Measurements from ENCODE around the gene SLC25A13. TPM values are rescaled to one million over a fixed set of nuclear protein-coding genes. Genes with fewer than 3 reads are reported as not detected.

The SLC25A13 gene
- total RNA-seq, 1 experiment from 2014 or later = 80.1 TPM

DNA sequence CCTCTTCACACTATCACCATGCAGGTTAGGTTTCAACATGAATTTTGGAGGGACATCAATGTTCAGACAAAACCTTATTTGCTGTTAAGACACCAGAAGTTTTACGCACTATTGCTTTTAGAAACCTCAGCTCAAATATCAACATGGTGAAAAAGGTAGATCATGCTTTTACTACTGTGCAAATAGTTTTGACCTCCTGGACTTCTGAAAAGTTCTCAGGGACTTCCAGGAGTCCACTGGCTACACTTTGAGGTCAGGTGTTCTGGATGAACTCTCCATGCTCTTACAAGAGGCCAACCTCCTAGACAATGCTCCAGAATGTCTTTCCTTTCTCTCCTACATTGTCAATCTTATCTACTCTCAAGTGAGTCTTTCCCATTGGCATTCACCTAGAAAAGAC lies 55.9 kb downstream of the SLC25A13 start:
- no peak overlapping the region for H3K4me3 ChIP-seq (ENCODE audit: insufficient read depth, low read depth, low read length)
- H3K27me3 ChIP-seq (ENCODE audit: control insufficient read depth, insufficient read depth, low read length) = no peaks in the 10 kb centered on the region
- no peak for DNase-seq
- H3K36me3 ChIP-seq (replicated peaks; ENCODE audit: control insufficient read depth, insufficient read depth, low read length) = no peaks in the 10 kb centered on the region

DNA sequence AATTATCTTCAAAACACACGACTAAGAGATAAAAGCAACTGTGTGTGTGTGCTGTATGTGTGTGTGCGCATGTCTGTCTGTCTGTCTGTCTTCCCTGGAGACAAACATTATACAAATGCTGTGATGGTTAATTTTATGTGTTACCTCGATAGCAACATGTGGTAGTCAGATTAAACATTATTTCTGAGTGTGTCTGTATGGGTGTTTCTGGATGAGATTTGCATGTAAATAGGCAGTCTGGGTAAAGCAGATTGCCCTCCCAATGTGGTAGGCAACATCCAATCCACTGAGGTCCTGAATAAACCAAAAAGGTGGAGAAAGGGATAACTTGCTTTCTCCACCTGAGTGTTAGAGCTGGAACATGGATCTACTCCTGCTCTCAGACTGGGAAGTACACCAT lies 67.9 kb downstream of the SLC25A13 start:
- no peak for DNase-seq
- no peaks in the 10 kb centered on the region for H3K36me3 ChIP-seq (replicated peaks; ENCODE audit: control insufficient read depth, insufficient read depth, low read length)
- H3K4me3 ChIP-seq (ENCODE audit: insufficient read depth, low read depth, low read length) = no peak overlapping the region
- no peaks in the 10 kb centered on the region for H3K27me3 ChIP-seq (ENCODE audit: control insufficient read depth, insufficient read depth, low read length)

DNA sequence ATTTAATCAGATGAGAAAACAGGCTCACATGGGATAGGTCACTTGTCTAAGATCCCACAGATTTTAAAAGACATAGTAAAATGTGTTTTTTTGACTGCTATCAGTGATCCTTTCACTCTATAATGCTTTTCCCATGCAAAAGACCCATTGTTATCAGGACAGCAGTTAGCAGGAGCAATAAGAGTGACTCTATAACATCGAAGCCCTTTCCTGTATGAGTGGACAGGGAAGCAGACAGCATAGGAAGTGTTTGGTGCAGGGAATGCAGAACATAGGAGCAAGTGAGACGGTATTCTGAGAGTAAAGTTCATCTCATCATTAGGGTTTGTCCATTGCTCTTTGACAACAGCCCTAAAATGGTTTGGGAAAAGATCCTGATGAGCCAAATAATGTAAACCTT lies 68.5 kb downstream of the SLC25A13 start:
- no peak for DNase-seq
- Histone ChIP-seq H3K4me3 (ENCODE audit: insufficient read depth, low read depth, low read length) (no peak overlapping the region), H3K27me3 (ENCODE audit: control insufficient read depth, insufficient read depth, low read length) (no peaks in the 10 kb centered on the region), H3K36me3 (replicated peaks; ENCODE audit: control insufficient read depth, insufficient read depth, low read length) (no peaks in the 10 kb centered on the region)

DNA sequence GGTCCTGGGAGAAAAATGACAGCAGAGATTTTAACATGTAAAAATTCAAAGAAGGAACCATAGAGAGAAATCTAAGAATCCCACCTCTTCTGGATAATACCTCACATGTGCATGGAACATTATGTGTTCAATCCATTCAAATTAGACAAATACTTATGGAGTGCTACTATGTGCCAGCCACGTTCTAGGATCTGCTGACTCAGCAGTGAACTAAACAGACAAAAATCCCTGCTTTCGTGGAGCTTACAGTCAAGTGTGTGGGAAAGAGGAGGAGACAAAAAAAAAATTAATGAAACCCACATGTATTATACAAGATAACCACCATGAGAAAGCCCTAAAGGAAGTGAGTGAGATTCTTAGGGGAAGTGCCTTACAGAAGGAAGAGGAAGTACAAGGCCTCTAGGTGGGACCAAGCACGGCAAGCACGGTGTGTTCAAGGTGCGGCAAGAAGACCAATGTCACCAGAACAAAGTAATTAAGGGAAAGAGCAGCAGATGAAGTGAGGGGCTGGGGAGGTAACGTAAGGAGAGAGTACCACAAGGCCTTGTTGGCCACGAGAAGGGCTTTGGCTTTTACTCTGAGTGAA lies 71.0 kb downstream of the SLC25A13 start:
- no peaks in the 10 kb centered on the region for H3K36me3 ChIP-seq (replicated peaks; ENCODE audit: control insufficient read depth, insufficient read depth, low read length)
- H3K27me3 ChIP-seq (ENCODE audit: control insufficient read depth, insufficient read depth, low read length) = no peaks in the 10 kb centered on the region
- DNase-seq = no peak
- no peak overlapping the region for H3K4me3 ChIP-seq (ENCODE audit: insufficient read depth, low read depth, low read length)

DNA sequence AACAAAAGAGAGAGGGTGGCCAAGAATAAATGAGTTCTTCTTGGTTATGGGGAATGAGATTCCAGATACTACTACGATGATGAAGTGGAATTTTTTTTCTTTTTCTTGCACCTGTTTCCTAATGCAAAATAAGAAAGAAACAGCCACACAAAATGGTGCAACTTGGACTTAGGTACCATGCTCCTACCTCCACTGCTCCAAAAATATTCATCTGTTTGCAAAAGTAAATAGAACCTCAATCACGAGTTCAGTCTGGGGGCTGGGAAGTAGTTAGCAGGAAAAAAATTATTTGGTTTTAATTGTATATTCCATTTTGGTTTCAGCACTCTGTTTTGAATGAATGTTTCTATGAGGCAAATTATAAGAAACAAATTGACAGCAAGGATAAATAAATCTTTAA lies 73.5 kb downstream of the SLC25A13 start:
- Histone ChIP-seq H3K27me3 (ENCODE audit: control insufficient read depth, insufficient read depth, low read length) (no peaks in the 10 kb centered on the region), H3K4me3 (ENCODE audit: insufficient read depth, low read depth, low read length) (no peak overlapping the region), H3K36me3 (replicated peaks; ENCODE audit: control insufficient read depth, insufficient read depth, low read length) (no peaks in the 10 kb centered on the region)
- DNase-seq = no peak

DNA sequence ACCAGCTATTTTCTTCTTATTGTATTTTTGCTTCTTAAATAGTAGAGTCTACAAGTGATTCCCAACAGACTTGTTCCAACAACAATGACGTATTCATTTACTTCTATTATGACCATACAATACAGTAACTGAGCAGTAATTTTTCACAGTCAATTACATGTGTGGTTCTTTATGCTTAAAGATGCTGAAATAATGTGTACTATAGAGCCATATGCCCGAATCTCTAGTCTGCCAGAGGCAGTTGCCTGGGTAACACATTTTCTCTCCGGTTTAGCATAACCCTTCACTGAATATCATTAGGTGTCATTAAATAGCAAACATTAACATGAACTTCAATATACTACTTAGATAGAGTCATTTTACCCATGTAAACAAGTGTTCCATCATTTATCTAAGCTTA lies 75.0 kb downstream of the SLC25A13 start:
- Histone ChIP-seq H3K4me3 (ENCODE audit: insufficient read depth, low read depth, low read length) (no peak overlapping the region), H3K36me3 (replicated peaks; ENCODE audit: control insufficient read depth, insufficient read depth, low read length) (no peaks in the 10 kb centered on the region), H3K27me3 (ENCODE audit: control insufficient read depth, insufficient read depth, low read length) (no peaks in the 10 kb centered on the region)
- DNase-seq = no peak

DNA sequence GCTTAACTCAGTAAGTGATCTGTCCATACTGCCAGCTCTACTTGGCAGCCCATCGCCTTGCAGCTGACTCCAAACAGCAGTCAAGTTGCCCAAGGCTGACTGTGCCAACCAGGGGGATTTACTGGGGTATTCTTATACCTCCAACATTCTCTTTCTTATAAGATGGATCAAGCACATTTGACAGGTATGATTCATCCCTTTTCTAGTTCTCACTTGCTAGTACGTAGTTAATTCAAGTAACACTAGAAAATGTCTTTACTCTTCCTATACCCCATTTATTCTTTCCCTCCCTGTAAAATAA lies 77.0 kb downstream of the SLC25A13 start:
- no peak for DNase-seq
- H3K4me3 ChIP-seq (ENCODE audit: insufficient read depth, low read depth, low read length) = no peak overlapping the region
- no peaks in the 10 kb centered on the region for H3K36me3 ChIP-seq (replicated peaks; ENCODE audit: control insufficient read depth, insufficient read depth, low read length)
- H3K27me3 ChIP-seq (ENCODE audit: control insufficient read depth, insufficient read depth, low read length) = no peaks in the 10 kb centered on the region

DNA sequence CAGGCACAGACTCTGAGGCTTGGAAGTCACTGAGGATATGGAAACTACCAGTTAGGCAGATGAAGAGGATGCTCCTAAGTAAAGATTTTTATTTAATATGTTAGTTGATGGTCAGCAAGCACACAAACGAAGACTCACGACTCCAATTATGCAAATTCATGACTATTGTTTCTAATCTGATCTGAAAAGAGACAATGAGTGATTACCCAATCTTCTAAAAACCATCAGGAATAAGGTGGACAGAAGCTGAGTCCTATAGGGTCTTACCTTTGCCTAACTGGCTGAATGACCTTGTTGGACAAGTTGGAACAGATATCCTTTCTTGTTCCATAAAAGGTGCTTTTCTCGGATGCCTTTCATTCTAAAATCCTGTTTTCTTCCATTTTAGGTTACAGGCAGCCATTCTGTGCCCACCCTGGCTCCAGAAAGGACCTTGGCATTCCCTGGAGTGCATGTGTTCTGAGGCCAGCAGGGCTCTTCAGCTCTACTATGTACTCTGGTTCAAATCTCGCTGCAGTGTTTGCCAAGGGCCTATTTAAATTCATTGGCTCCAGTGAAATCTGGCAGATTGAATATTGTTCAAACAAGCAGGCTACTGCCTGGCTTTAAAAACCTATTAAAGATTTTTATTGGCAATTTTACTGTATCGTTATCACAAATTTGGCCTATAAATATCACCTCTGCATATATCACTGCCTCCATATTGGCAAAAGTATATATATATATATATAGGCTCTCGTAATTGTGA lies 77.5 kb downstream of the SLC25A13 start:
- no peaks in the 10 kb centered on the region for H3K36me3 ChIP-seq (replicated peaks; ENCODE audit: control insufficient read depth, insufficient read depth, low read length)
- DNase-seq = no peak

DNA sequence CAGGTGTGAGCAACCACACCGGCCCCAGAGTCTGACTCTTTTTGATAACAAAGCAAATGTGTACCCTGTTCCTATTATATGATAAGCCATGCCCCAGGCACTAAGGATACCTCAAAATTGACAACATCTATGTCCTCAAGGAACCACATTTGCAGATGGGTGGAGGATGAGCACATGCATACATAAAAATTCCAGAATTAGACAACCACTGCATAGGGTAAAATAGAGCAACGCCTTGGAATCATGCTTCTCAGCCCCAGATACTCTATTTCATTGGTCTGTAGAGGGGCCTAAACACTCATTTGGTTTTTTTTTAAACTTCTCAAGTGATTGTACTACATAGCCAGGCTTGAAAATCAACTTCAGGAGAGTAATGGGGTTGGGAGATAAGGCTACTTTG lies 78.7 kb downstream of the SLC25A13 start:
- no peaks in the 10 kb centered on the region for H3K36me3 ChIP-seq (replicated peaks; ENCODE audit: control insufficient read depth, insufficient read depth, low read length)
- no peaks in the 10 kb centered on the region for H3K27me3 ChIP-seq (ENCODE audit: control insufficient read depth, insufficient read depth, low read length)
- no peak for DNase-seq
- no peak overlapping the region for H3K4me3 ChIP-seq (ENCODE audit: insufficient read depth, low read depth, low read length)

More for the DNA sequence above, 77.5 kb downstream of the SLC25A13 start:
- Histone ChIP-seq H3K4me3 (ENCODE audit: insufficient read depth, low read depth, low read length) (no peak overlapping the region), H3K27me3 (ENCODE audit: control insufficient read depth, insufficient read depth, low read length) (no peaks in the 10 kb centered on the region)

DNA sequence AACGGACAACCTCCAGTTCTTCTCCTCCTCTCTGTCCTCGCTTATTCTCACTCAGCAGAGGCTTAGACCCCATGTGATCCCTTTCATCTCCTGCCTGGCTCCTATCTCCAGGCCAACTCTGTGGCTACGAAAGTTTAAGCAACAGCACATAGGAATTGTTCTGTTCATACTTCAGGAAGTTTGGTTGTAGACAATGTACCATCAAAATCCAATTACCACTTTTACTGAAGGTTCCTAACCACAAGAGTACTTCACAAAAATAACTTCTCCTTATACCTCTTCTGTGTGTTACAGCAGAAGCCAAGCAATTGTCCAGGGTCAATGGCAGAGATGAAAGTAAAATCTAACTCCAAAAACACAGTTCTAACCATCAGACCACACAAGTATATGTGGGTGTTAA lies 80.0 kb downstream of the SLC25A13 start:
- Histone ChIP-seq H3K4me3 (ENCODE audit: insufficient read depth, low read depth, low read length) (no peak overlapping the region), H3K36me3 (replicated peaks; ENCODE audit: control insufficient read depth, insufficient read depth, low read length) (no peaks in the 10 kb centered on the region), H3K27me3 (ENCODE audit: control insufficient read depth, insufficient read depth, low read length) (no peaks in the 10 kb centered on the region)
- no peak for DNase-seq

DNA sequence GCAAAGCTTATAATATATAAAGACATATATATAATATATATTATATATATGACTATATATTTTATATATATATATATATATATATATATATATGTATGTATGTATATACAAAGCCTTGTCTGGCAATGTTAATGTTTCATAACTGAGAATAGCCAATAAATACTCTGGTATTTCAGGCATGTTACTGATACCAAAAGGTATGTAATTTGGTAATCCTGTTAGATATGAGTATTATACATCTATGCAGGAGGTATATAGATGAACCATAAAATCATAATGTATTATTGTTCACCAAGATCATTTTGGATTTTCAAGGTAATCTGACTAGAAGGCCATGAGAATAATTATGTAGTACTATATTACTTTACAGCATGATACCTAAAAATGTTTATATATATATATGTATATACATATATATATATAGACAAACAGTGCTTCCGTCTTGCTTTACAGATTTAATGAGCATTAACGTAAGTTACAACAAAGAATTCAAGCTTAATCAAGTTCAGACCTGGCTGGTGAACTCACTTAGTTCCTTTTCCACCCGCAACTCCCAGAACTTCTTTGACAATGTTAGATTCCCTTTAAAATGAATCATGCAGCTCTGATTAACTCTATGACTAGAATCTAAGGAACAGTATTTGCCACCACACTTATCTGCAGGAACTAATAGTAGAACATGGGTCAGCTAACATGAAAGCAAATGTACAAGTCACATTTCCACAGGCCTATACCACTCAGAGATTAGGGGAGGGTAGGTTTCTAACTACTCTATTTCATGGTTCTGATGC lies 82.7 kb downstream of the SLC25A13 start:
- no peak overlapping the region for H3K4me3 ChIP-seq (ENCODE audit: insufficient read depth, low read depth, low read length)
- no peak for DNase-seq
- H3K27me3 ChIP-seq (ENCODE audit: control insufficient read depth, insufficient read depth, low read length) = no peaks in the 10 kb centered on the region
- no peaks in the 10 kb centered on the region for H3K36me3 ChIP-seq (replicated peaks; ENCODE audit: control insufficient read depth, insufficient read depth, low read length)

DNA sequence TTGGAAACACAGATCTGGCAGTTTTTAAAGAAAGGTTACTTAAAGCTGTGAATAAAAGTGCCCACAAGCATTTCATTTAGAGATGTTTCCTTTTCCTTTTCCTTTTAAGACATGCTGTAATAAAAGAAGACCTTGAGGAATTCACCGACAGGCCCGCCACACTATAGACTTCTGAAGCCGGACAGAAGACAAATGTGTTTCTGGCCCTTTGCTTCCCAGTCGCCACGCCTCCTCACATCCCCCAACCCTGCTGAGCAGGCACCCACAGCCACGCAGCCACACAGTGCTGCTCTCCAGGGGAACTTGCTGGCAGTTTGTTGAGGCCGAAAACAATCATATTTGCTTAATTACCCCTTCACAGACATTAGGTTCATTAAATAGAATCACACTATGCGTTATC lies 83.4 kb downstream of the SLC25A13 start:
- H3K4me3 ChIP-seq (ENCODE audit: insufficient read depth, low read depth, low read length) = no peak overlapping the region
- DNase-seq = no peak
- no peaks in the 10 kb centered on the region for H3K27me3 ChIP-seq (ENCODE audit: control insufficient read depth, insufficient read depth, low read length)
- no peaks in the 10 kb centered on the region for H3K36me3 ChIP-seq (replicated peaks; ENCODE audit: control insufficient read depth, insufficient read depth, low read length)

DNA sequence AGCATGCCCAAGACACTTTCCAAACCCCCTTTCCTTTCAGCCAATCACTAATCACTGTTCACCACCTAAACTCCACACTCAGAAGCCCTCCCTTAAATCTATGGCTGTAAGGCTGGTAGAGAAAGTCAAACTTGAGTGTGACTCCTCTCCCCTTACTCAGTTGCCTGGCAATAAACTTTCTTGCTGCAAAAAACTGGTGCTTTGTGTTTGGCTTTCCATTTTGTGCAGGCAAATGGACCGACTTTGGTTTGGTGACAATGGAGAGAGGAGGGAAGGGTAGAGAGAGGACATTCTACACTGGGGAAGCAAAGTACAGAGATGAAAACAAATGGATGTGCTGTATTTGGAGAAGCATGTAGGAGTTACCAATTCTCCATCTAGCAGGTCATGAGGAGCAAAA lies 84.9 kb downstream of the SLC25A13 start:
- H3K36me3 ChIP-seq (replicated peaks; ENCODE audit: control insufficient read depth, insufficient read depth, low read length) = no peaks in the 10 kb centered on the region
- H3K27me3 ChIP-seq (ENCODE audit: control insufficient read depth, insufficient read depth, low read length) = no peaks in the 10 kb centered on the region
- no peak for DNase-seq
- no peak overlapping the region for H3K4me3 ChIP-seq (ENCODE audit: insufficient read depth, low read depth, low read length)

DNA sequence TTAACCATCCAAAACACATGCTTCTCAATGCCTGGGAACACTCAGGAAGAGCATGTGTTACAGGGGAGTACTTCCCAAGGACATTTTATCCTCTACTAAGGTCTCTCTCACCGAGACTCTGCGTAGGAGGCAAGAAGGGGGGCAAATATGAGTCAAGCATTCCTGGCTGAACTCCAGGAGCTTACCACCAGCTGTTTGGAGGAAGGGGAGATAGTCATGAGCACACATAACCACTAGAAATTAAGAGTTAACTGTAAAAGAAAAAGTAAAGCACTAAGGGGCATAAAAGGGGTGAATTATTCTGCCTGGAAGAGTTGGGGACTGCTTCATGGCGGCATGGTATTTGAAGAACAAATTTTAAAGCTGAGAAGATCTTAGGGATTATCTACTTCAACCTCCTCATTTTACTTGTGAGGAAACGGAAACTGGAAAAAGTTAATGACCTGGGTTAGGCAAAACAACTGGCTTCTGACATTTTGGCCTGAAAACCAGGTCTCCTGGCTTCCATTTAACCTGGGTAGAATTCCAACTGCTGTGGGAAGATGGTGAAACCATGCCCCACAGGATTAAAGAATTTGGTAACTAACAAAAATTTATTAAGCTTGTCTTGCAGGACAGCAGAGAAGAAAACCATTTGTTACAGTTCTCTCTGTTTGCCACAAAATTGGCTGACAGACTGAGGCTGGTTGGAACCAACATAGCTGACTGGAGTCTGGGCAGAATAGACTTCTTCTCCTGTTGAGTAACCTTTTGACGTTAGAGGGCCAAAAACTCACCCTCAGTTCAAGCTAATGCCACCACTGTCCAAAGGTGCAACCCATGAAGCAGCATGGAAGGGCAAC lies 85.5 kb downstream of the SLC25A13 start:
- no peak overlapping the region for H3K4me3 ChIP-seq (ENCODE audit: insufficient read depth, low read depth, low read length)
- DNase-seq = no peak
- no peaks in the 10 kb centered on the region for H3K27me3 ChIP-seq (ENCODE audit: control insufficient read depth, insufficient read depth, low read length)
- no peaks in the 10 kb centered on the region for H3K36me3 ChIP-seq (replicated peaks; ENCODE audit: control insufficient read depth, insufficient read depth, low read length)
